Epidermal melanocyte (primary cell): ENCODE results near the gene EP300.
"Not testable (repeated sequence)": the region's sequence is repeated elsewhere in the genome, so short reads cannot be mapped to it uniquely, and the experiment has no call there.

Source experiments
- DNase-seq: peaks from one replicate; pipeline ENCODE4 v3.0.0; 2011; ENCODE audit warnings: low spot score; ENCODE audit not compliant: insufficient read length

Gene EP300

DNA sequence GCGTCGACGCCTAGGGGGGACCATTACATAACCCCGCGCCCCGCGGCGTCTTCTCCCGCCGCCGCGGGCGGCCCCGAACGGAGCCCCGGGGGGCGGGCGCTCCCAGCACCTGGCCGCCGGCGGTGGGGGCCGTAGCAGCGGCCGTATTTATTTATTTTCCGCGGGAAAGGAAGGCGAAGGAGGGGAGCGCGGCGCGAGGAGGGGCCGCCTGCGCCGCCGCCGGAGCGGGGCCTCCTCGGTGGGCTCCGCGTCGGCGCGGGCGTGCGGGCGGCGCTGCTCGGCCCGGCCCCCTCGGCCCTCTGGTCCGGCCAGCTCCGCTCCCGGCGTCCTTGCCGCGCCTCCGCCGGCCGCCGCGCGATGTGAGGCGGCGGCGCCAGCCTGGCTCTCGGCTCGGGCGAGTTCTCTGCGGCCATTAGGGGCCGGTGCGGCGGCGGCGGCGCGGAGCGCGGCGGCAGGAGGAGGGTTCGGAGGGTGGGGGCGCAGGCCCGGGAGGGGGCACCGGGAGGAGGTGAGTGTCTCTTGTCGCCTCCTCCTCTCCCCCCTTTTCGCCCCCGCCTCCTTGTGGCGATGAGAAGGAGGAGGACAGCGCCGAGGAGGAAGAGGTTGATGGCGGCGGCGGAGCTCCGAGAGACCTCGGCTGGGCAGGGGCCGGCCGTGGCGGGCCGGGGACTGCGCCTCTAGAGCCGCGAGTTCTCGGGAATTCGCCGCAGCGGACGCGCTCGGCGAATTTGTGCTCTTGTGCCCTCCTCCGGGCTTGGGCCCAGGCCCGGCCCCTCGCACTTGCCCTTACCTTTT lies at the start of gene EP300:
Gene EP300 (plus strand): TSS at position 570 of the 795 bp plus-strand sequence. CDS start 413 bp downstream, outside the sequence.
- peak; percentile 63 for DNase-seq

DNA sequence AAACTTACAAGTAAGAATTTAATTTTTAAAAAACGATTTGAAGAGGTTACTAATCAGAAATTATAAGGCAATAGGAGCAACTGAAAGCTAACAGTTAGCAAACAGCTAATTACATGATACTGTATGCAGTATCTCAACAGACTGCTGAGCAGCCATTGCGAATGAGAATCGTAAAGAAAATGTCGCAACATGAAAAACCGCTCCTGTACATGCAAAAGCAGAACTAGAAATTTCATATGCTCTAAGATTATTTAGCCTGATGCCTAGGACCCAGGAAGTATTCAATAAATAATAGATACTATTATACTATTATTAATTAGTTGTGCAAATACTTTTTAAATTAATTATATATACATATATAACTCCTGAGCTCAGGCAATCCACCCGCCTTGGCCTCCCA lies 48.7 kb upstream of the EP300 start:
- DNase-seq, result no peak

DNA sequence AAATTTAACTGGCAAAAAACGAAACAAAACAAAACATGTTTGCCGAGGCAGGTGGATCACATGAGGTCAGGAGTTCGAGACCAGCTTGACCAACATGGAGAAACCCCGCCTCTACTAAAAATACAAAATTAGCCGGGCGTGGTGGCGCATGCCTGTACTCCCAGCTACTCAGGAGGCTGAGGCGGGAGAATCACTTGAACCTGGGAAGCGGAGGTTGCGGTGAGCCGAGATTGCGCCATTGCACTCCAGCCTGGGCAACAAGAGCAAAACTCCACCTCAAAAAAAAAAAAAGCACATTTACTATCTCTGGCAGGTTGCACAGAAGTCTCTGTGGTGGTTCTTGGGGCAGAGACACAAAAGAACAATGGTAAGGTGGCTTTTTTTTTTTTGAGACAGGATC lies 46.8 kb upstream of the EP300 start:
- not testable (repeated sequence) for DNase-seq

DNA sequence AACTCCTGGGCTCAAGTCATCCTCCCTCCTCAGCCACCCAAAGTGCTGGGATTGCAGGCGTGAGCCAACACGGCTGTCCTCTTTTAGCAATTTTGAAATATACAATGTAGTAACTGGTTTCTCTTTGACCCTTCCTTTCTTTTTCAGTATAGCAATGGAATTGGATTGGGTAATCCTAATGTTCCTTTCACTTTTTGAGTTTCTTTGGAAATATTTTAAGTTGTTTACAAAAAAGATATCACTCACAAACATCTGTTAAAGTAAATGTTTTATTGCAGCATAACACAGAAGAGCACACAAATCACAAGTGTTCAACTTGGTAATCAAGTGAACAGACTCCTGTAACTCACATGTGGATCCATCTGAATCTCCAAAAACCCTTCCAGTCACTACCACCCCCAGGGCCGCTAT lies 44.6 kb upstream of the EP300 start:
- DNase-seq, result no peak

DNA sequence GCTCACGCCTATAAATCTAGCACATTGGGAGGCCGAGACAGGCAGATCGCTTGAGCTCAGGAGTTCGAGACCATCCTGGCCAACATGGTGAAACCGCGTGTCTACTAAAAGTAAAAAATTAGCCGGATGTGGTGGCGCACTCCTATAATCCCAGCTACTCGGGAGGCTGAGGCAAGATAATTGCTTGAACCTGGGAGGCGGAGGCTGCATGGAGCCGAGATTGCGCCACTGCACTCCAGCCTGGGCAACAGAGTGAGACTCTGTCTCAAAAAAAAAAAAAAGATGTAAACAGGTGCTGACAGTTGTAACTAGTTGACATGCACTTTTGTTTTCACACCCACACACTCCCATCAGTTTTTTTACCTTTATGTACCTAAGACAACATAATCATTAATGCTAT lies 44.0 kb upstream of the EP300 start:
- not testable (repeated sequence) for DNase-seq

DNA sequence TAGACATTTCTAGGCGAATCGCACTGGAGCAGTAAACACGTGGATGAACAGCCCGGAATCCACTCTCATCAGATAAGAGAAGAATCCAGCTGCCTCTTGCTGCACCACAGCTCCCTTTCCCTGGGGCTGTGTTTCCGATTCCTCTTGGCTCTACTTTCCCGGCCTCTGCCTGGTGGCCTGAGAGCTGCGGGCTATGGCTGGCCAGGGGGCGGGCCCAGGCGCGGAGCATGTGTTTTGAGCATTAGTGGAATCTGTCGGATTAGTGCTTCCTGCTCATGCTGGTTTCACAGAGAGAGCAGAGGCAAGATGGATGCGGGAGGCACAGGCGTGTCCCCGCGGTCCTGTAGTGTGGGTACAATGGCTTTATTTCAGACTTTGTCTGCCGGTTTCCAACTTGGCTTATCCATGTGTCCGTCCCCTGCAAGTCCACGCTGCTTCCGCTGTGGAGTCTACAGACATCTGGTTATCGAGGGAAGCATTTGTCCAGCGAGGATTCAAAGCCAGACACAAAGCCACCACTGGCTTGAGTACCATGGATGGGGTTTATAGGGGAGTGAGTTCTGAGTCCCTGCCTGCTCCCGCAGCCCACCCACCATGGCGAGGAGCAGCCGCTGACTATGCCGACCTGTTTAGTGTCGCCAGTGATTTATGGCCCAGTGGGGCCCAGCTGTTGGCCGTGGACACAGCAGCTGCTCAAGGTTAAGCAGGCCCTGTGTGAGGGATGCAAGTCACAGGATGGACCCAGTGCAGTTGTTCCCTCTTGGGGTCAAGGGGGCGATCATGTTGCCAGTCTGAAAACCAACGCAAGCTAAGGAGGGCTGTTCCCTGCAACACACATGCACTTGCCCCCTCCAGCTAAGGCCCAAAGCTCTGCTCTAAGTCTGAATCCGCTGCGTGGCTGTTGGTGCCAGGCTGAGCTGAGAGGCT lies 43.3 kb upstream of the EP300 start:
- DNase-seq, result no peak

DNA sequence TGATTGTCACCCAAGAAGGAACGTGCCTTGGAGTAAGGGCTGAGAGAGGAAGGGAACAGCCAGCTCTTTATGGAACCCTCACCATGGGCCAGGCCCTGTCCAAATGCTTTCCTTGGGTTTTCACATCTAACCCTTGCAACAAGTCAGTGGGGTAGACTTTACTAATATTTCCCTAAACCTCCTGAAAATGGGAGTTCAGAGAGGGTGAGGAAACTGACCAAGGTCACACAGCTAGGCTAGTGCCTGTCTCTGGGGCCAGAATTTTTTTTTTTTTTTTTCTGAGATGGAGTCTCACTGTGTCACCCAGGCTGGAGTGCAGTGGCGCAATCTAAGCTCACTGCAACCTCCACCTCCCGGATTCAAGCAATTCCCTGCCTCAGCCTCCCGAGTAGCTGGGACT lies 42.6 kb upstream of the EP300 start:
- not testable (repeated sequence) for DNase-seq

DNA sequence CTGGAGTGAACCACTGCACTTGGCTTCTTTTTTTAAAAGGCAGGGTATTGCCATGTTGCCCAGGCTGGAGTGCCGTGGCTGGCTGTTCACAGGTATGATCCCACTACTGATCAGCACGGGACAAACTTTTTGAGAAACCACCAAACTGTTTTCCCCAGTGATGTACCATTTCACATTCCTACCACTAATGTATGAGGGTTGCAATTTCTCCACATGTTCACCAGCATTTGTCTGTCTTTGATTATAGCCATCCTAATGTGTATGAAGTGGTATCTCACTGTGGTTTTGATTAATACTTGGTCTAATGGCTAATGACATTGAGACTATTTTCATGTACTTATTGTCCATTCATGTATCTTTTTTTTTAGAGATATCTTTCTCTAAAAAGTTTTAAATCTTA lies 41.5 kb upstream of the EP300 start:
- no peak for DNase-seq

DNA sequence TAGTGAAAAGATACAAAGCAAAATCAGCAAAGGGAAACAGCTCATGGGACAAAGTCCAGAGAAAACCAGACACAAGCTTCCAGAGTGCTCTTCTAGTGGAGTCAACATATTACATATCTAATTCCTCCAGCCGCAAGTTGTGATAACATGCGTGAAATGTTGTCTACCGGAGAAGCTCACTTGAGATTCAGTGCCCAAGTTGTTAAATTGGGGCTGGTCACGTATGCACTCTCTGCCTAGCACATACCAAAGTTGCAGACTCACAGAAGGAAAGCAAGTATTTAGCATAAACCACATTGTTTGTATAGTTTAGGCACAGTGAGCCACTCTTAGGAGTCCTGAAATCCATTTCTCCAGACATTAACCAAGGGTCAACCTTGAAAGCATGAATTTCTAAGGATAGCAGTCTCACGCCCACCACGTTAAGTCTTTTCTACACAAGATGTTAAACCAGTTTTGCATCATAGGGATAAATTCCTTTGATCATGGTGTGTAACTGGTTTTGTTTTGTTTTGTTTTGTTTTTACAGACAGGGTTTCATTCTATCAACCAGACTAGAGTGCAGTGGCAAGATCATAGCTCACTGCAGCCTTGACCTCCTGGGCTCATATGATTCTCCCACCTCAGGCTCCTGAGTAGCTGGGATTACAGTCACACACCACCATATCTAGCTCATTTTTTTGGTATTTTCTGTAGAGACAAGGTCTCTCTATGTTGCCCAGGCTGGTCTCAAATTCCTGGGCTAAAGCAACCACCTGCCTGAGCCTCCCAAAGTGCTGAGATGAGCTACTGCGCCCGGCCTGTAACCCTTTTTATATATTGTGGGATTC lies 39.5 kb upstream of the EP300 start:
- DNase-seq, result no peak

DNA sequence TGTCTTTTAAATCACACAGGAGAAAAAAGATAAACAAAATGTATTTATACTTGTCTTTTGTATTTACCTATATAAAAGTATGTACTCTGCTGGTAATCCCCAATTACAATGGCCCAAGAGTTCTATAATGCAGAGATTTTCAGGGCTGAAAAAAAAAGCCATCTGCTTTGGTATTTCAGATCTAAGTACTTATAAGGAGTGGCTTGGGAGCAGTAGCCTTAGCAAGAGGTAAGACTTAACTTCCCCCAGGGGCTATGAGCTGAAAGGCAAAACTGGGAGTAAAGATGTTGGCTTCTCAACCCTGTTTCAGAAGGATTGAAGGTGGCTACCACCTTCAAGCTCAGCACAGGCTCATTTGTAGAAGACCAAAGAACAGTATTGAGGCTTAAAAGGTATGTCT lies 35.3 kb upstream of the EP300 start:
- no peak for DNase-seq

DNA sequence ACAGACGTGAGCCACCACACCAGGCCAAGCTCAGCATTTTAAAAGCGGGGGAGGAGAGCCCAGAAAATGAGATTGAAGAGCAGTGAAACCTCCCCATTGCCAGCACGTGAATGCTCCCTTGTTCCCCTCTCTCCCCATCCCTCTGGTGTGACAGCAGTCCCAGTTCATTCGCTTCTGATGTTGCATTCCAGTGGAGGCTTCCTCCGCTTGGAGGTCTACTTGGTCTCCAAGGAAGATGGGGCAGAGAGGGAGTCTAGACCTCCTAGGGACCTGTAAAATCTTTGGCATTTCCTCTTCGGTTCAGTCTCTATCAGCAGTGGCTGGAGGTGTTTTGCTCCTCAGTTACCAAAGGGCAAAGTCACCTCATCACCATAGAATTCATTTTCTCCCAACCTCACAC lies 30.2 kb upstream of the EP300 start:
- no peak for DNase-seq

DNA sequence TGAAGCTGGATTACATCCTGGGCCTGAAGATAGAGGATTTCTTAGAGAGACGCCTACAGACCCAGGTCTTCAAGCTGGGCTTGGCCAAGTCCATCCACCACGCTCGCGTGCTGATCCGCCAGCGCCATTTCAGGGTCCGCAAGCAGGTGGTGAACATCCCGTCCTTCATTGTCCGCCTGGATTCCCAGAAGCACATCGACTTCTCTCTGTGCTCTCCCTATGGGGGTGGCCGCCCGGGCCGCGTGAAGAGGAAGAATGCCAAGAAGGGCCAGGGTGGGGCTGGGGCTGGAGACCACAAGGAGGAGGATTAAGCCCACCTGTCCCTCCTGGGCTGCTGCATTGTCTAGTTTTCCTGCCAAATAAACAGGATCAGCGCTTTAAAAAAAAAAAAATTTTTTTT lies 28.1 kb upstream of the EP300 start:
- not testable (repeated sequence) for DNase-seq

DNA sequence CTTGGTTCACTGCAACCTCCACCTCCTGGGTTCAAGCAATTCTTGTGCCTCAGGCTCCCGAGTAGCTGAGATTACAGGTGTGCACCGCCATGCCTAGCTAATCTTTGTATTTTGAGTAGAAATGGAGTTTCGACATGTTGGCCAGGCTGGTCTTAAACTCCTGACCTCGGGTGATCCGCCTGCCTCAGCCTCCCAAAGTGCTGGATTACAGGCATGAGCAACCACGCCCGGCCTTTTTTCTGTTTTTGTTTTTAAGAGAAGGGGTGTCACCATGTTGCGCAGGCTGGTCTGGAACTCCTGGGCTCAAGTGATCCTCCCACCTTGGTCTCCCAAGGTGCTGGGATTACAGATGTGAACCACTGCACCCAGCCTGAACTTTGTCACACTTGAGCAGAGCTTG lies 26.1 kb upstream of the EP300 start:
- DNase-seq, result not testable (repeated sequence)

DNA sequence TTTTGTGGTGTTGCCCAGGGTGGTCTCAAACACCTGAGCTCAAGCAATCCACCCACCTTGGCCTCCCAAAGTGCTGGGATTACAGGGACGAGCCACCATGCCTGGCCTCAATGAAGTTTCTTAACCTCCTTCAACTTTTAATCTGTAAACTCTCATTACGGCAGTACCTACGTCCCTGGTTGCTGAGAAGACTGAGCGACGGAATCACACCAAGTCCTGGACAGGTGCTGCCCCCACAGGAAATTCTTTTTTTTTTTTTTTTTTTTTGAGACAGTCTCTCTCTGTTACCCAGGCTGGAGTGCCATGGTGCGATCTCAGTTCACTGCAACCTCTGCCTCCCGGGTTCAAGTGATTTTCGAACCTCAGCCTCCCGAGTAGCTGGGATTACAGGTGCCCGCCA lies 24.4 kb upstream of the EP300 start:
- not testable (repeated sequence) for DNase-seq

DNA sequence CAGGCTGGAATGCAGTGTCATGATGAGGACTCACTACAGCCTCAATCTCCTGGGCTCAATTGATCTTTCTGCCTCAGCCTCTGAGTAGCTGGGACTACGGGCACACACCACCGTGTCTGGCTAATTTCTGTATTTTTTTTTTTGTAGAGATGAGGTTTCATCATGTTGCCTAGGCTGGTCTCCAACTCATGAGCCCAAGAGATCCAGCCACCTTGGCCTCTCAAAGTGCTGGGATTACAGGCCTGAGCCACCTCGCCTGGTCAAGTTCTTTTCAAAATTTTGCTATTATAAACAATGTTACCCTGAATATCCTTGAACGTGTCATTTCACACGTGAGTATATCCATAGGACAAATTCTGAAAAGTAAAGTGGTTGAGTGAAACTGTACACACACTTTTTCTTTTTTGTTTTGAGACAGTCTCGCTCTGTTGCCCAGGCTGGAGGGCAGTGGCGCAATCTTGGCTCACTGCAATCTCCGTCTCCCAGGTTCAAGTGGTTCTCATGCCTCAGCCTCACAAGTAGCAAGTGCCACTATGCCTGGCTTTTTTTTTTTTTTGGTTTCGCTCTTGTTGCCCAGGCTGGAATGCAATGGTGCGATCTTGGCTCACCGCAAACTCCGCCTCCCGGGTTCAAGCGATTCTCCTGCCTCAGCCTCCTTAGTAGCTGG lies 21.6 kb upstream of the EP300 start:
- no peak for DNase-seq

DNA sequence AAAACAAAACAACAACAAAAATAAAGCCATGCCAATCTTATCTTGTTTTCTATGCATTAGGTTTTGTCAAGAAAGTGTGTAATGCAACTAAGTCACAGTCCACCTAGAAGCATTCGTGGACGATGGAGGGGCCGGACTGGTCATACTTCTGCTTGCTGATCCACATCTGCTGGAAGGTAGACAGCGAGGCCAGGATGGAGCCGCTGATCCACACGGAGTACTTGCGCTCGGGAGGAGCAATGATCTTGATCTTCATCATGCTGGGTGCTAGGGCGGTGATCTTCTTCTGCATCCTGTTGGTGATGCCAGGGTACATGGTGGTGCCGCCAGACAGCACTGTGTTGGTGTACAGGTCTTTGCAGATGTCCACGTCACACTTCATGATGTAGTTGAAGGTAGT lies 18.3 kb upstream of the EP300 start:
- no peak for DNase-seq

DNA sequence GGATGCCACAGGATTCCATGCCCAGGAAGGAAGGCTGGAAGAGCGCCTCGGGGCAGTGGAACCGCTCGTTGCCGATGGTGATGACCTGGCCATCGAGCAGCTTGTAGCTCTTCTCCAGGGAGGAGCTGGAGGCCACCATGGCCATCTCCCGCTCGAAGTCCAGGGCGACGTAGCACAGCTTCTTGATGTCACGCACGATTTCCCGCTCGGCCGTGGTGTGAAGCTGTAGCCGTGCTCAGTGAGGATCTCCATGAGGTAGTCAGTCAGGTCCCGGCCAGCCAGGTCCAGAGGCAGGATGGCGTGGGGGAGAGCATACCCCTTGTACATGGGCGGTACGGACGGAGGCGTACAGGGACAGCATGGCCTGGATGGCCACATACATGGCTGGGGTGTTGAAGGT lies 17.9 kb upstream of the EP300 start:
- DNase-seq, result no peak

DNA sequence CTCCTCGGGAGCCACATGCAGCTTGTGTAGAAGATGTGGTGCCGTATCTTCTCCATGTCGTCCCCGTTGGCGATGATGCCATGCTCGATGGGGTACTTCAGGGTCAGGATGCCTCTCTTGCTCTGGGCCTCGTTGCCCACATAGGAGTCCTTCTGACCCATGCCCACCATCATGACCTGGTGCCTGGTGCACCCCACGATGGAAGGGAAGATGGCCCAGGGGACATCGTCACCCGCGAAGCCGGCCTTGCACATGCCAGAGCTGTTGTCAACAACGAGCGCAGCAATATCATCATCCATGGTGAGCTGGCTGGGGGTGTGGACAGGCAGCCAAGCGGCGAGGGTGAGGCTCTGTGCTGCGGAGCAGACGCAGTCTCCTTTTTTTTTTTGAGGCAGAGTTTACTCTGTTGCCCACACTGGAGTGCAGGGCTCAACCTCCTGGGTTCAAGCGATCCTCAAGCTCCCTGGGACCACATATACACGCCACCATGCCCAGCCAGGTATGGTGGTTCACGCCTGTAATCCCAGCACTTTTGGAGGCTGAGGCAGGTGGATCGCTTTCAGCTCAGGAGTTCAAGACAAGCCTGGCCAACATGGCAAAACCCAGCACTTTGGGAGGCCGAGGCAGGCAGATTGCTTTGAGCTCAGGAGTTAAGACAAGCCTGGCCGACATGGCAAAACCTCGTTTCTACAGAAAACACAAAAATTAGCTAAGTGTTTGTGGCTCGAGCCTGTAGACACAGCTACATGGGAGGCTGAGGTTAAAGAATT lies 17.3 kb upstream of the EP300 start:
- no peak for DNase-seq

DNA sequence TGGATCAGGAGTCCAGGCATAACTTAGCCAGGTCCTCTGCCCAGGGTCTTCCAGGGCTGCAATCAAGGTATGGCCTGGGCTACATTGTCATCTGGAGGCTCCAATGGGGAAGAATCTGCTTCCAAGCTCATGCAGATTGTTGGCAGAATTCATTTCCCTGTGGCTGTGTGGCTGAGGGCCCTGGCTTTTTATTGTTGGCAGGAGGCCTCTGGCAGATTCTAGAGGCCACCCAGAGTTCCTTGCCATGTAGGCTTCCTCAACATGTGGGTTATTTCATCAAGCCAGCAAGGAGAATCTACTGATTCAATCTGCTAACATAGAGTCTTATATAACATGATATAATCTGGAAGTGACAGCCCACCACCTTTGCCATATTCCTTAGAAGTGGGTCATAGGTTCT lies 16.4 kb upstream of the EP300 start:
- no peak for DNase-seq

DNA sequence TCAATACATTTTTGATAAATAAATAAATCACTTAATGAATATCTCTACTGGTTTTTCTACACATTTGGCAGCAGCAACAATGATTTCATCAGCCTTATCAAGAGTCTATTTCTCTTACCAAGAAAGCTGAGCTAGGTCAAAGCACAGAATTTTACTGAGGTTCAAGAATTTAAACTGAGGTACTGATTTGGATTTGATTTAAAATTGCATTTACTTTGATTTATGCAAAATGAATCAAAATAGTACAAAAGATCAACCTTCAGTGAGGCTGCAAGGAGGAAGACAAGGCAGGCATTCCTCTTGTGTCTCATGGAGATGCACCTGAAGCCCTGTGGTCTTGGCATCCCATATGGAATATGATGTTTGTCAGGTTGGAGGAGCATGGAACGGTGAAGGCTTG lies 15.5 kb upstream of the EP300 start:
- DNase-seq, result no peak
